COLO829 (cell line): ENCODE results near the gene C2orf80.
A peak's percentile ranks its signal among the peaks of the same experiment; 100 is the strongest.
"Not testable (repeated sequence)": the region's sequence is repeated elsewhere in the genome, so short reads cannot be mapped to it uniquely, and the experiment has no call there.

Source experiments
- DNase-seq: peaks from one replicate; pipeline ENCODE4 v3.0.0; 2012; ENCODE audit warnings: low spot score

C2orf80 gene

GRCh38 chr2:208189810-208190503 is at the start of gene C2orf80:
TSS of gene C2orf80 (minus strand) at chr2:208190030. CDS start at chr2:208186986, 3,044 bp downstream.
- no peak for DNase-seq

- DNase-seq, result no peak
These were observed 46.0 kb upstream of the C2orf80 start for GRCh38 chr2:208235860-208236259.

- DNase-seq, result no peak
These were observed 45.0 kb upstream of the C2orf80 start for GRCh38 chr2:208234786-208235185.

- DNase-seq, result no peak
These were observed 38.6 kb upstream of the C2orf80 start for GRCh38 chr2:208228476-208228875.

- no peak for DNase-seq
These were observed 37.9 kb upstream of the C2orf80 start for GRCh38 chr2:208227581-208228232.

GRCh38 chr2:208224802-208225201 is 35.0 kb upstream of the C2orf80 start:
- peak; percentile 6 for DNase-seq

- peak; percentile 7 for DNase-seq
These were observed 32.5 kb upstream of the C2orf80 start for GRCh38 chr2:208222351-208222750.

- not testable (repeated sequence) for DNase-seq
These were observed 32.0 kb upstream of the C2orf80 start for GRCh38 chr2:208221873-208222272.

GRCh38 chr2:208210688-208211451 is 21.0 kb upstream of the C2orf80 start:
- no peak for DNase-seq

GRCh38 chr2:208208335-208209085 is 18.7 kb upstream of the C2orf80 start:
- DNase-seq, result no peak

GRCh38 chr2:208207769-208208168 is 17.9 kb upstream of the C2orf80 start:
- DNase-seq, result no peak

- DNase-seq, result no peak
These were observed 14.3 kb upstream of the C2orf80 start for GRCh38 chr2:208204166-208204565.

- DNase-seq, result no peak
These were observed 5.7 kb upstream of the C2orf80 start for GRCh38 chr2:208195531-208195930.

- DNase-seq, result no peak
These were observed 2.9 kb upstream of the C2orf80 start for GRCh38 chr2:208192611-208193236.

GRCh38 chr2:208189069-208189809 is 591 bp downstream of the C2orf80 start:
- no peak for DNase-seq

- no peak for DNase-seq
These were observed 2.9 kb downstream of the C2orf80 start for GRCh38 chr2:208186893-208187292.

GRCh38 chr2:208186465-208186864 is 3.4 kb downstream of the C2orf80 start:
- DNase-seq, result no peak

GRCh38 chr2:208183972-208184705 is 5.7 kb downstream of the C2orf80 start:
- DNase-seq, result no peak

- no peak for DNase-seq
These were observed 6.3 kb downstream of the C2orf80 start for GRCh38 chr2:208183526-208183925.

GRCh38 chr2:208182835-208183234 is 7.0 kb downstream of the C2orf80 start:
- no peak for DNase-seq
